Kidney (tissue), 22 donors: ENCODE data around the gene LPIN3. TPM values are rescaled to one million over a fixed set of nuclear protein-coding genes. Genes with fewer than 3 reads are reported as not detected.
A peak's percentile ranks its signal among the peaks of the same experiment; 100 is the strongest.

Source experiments
- DNase-seq, 5 donors: peaks; one replicate each; pipeline ENCODE4 v3.0.0-alpha.2; 2013 to 2020
- FAIRE-seq: peaks from 2 replicates; lab custom pipeline; 2012; peaks lifted over from hg19 to GRCh38; lab: Jason Lieb, UNC
- H3K27ac ChIP-seq, 2 donors: one replicate each; pipeline ENCODE4 v1.7.0; 2013; ENCODE audit warnings: low read depth in 2 of 2, low read length in 2 of 2, inconsistent platforms in 1 of 2
- H3K27me3 ChIP-seq: one replicate; pipeline ENCODE4 v1.7.1; 2013; ENCODE audit warnings: low read length, inconsistent platforms; ENCODE audit not compliant: control insufficient read depth, insufficient read depth
- H3K36me3 ChIP-seq, 3 donors: one replicate each; pipeline versions ENCODE4 v1.7.0 to v1.7.1; 2013; ENCODE audit warnings: low read length in 3 of 3, control low read depth in 1 of 3, inconsistent platforms in 1 of 3; ENCODE audit not compliant: insufficient read depth in 3 of 3, control insufficient read depth in 2 of 3
- H3K4me1 ChIP-seq, 3 donors: one replicate each; pipeline versions ENCODE4 v1.7.0 to v1.7.1; 2013; ENCODE audit warnings: low read length in 3 of 3, inconsistent platforms in 1 of 3, low read depth in 1 of 3; ENCODE audit not compliant: control insufficient read depth in 2 of 3, insufficient read depth in 2 of 3
- H3K4me3 ChIP-seq, 3 donors: one replicate each; pipeline versions ENCODE4 v1.7.0 to v1.8.1; 2013; ENCODE audit warnings: low read length in 3 of 3, control low read depth in 1 of 3, inconsistent platforms in 1 of 3
- H3K9ac ChIP-seq, 3 donors: one replicate each; pipeline versions ENCODE4 v1.7.0 to v1.7.1; 2013; ENCODE audit warnings: low read length in 3 of 3, control low read depth in 1 of 3, inconsistent platforms in 1 of 3
- H3K9me3 ChIP-seq, 3 donors: one replicate each; pipeline versions ENCODE4 v1.7.0 to v1.7.1; 2013; ENCODE audit warnings: low read length in 3 of 3, control low read depth in 1 of 3, inconsistent platforms in 1 of 3; ENCODE audit not compliant: control insufficient read depth in 2 of 3, insufficient read depth in 1 of 3
- intact Hi-C: fragments of 100-400 bp; cut with DNase I; formaldehyde crosslinking; loops from one replicate; pipeline ENCODE4 v1.11.1; 2022
- long read RNA-seq, 10 donors: library from polyadenylated mRNA in 1 of 10; unstranded in 1 of 10; transcript quantifications; one replicate each; pipeline ENCODE4 v2.0.0 and lab custom pipeline, GENCODE V29; 2021 to 2026
- polyA plus RNA-seq: library from polyadenylated mRNA; stranded (reverse); fragments of 350-450 nt; fragmentation: Illumina TruSeq; extraction: RNeasy Lipid Tissue Mini Kit (QIAGEN cat#74804); gene quantifications from one replicate; pipeline ENCODE4 v1.2.3, GENCODE V29; 2014; ENCODE audit warnings: low read depth, low replicate concordance; ENCODE audit not compliant: insufficient read depth
- total RNA-seq: library from RNA; stranded (reverse); fragmentation: NEBNext Ultra II Directional; extraction: Animal tissue kit (Norgen Biotek cat#: 25700); gene quantifications from one replicate; pipeline ENCODE4 v1.2.1, GENCODE V29; 2021
- TF ChIP-seq, protein P1 (sequence below): IDR thresholded peaks from 3 replicates; pipeline ENCODE4 v1.5.1; 2012; ENCODE audit warnings: mild to moderate bottlenecking, moderate library complexity, borderline replicate concordance; ENCODE audit not compliant: insufficient read depth; ENCODE audit errors: extremely low read depth
- donor health status: control.
- donor health status: control.
- donor health status: control.
- donor health status: control.
- donor health status: control.
- donor health status: DM: yes; HTN: yes; CAD: no.
- donor health status: Normal renal cell carcinoma (clear cell type).

The LPIN3 gene, protein sequence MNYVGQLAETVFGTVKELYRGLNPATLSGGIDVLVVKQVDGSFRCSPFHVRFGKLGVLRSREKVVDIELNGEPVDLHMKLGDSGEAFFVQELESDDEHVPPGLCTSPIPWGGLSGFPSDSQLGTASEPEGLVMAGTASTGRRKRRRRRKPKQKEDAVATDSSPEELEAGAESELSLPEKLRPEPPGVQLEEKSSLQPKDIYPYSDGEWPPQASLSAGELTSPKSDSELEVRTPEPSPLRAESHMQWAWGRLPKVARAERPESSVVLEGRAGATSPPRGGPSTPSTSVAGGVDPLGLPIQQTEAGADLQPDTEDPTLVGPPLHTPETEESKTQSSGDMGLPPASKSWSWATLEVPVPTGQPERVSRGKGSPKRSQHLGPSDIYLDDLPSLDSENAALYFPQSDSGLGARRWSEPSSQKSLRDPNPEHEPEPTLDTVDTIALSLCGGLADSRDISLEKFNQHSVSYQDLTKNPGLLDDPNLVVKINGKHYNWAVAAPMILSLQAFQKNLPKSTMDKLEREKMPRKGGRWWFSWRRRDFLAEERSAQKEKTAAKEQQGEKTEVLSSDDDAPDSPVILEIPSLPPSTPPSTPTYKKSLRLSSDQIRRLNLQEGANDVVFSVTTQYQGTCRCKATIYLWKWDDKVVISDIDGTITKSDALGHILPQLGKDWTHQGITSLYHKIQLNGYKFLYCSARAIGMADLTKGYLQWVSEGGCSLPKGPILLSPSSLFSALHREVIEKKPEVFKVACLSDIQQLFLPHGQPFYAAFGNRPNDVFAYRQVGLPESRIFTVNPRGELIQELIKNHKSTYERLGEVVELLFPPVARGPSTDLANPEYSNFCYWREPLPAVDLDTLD
- 31.6 TPM for total RNA-seq
- 29.4 TPM for polyA plus RNA-seq
- long read RNA-seq, donor 1: 0 reads
- long read RNA-seq, donor 2: 0 reads
- long read RNA-seq, donor 3: 0 reads
- long read RNA-seq, donor 4: 0 reads
- long read RNA-seq, donor 5: 0 reads
- long read RNA-seq, donor 6: 0 reads
- long read RNA-seq, donor 7, partial matches to known transcripts: 0 of 18 reads
- long read RNA-seq, donor 7, other reads (novel, unspliced or antisense): 18 of 18 reads
- long read RNA-seq, donor 8, partial matches to known transcripts: 0 of 1 reads
- long read RNA-seq, donor 8, other reads (novel, unspliced or antisense): 0 of 1 reads
- long read RNA-seq, donor 9: 0 reads
- long read RNA-seq, donor 10: 0 reads

DNA sequence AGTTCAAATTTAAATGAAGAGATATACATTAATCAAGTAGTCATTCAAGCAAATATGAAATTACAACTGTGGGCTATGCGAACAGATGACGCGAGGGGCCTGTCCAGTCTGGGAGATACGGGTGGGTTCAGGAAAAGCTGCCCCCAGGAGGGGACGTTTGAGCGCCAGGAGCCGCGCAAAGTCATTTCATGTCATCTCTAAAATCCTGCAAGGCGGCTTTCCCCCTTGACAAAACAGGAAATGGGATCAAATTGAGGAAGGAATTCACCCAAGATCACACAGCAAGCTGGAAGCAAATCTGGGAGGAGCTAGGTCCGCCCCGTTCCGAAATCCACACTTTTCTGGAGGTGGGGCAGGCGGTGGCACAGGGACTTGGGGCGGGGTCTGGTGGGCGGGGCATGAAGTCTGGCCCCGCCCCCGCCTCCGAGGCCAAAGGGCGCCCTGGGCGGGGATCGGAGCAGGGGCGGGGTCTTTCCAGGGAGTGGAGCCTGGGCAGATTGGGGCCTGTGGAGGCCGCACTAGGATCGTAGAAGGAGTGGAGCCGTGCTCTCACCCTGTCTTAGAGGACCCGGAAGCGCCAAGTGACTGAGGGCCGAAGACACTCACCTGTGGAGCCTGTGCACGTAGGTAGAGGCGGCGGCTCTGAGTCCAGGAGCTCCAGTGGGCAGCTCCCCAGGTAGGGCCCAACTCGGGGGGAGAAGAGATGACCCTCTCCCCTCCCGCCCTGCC, at the start of gene LPIN3:
Gene LPIN3, plus strand, starts transcription at position 495 of the 729 bp plus-strand sequence. CDS start 4,983 bp downstream, outside the sequence.
- TF ChIP-seq, protein P1, sequence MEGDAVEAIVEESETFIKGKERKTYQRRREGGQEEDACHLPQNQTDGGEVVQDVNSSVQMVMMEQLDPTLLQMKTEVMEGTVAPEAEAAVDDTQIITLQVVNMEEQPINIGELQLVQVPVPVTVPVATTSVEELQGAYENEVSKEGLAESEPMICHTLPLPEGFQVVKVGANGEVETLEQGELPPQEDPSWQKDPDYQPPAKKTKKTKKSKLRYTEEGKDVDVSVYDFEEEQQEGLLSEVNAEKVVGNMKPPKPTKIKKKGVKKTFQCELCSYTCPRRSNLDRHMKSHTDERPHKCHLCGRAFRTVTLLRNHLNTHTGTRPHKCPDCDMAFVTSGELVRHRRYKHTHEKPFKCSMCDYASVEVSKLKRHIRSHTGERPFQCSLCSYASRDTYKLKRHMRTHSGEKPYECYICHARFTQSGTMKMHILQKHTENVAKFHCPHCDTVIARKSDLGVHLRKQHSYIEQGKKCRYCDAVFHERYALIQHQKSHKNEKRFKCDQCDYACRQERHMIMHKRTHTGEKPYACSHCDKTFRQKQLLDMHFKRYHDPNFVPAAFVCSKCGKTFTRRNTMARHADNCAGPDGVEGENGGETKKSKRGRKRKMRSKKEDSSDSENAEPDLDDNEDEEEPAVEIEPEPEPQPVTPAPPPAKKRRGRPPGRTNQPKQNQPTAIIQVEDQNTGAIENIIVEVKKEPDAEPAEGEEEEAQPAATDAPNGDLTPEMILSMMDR: peak; percentile 35
- DNase-seq: peak; percentile 90 to 97 (median 93)

DNA sequence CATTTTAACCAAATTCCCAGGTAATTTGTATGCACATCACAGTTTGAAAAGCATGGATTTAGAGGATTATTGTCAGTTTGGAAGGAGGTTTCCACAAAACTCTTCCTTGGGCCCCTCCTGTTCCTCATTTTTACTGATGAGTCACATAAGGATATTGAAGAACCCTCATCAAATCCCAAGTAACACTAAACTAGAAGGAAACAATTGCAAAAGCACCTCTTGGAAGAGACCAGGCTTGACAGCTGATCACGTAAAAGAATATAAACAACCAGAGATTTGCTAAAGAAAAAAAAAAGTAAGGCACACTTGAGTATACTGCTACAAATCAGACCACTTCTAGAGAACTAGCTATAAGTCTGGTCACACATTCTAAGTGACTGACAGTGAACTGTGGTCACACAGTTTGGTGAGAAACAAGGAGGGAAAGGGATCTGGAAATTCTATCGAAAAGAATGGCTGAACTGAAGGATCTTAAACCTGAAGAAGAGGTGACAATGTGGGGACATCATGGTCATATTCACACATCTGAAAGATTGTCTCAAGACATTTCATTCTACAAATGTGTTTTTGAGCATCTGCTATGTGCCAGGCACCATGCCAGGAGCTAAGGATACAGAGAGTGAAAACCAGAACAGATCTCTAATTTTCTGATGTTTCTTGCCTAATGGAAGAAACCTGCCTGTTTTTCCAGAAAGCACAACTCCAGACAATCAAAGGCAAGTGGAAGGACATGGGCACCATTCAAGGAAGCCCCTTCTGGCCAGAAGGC, 47.2 kb upstream of the LPIN3 start:
- Histone ChIP-seq H3K27me3 (no peaks in the 10 kb centered on the region), H3K4me1 (peaks cover 0 to 12% (median 6%) of the 10 kb centered on the region in 3 donors), H3K27ac (no peak overlapping the region), H3K4me3 (no peak overlapping the region), H3K9me3 (no peaks in the 10 kb centered on the region), H3K9ac (no peak overlapping the region), H3K36me3 (no peaks in the 10 kb centered on the region)
- intact Hi-C loops: no loop called here
- FAIRE-seq: no peak
- no peak for DNase-seq
- TF ChIP-seq, protein P1: no peak

More for the DNA sequence above, at the start of gene LPIN3:
- Histone ChIP-seq H3K36me3 (no peaks in the 10 kb centered on the region), H3K9ac (peak within 1 kb of the TSS; percentile 12 to 80 (median 54)), H3K4me1 (peaks cover 0 to 17% (median 15%) of the 10 kb centered on the region in 3 donors), H3K4me3 (peak within 1 kb of the TSS; percentile 40 to 82 (median 69)), H3K27me3 (no peaks in the 10 kb centered on the region), H3K9me3 (no peaks in the 10 kb centered on the region), H3K27ac (peak within 1 kb of the TSS; percentile 88)
- FAIRE-seq: peak; percentile 45
- intact Hi-C loops: no loop called here

DNA sequence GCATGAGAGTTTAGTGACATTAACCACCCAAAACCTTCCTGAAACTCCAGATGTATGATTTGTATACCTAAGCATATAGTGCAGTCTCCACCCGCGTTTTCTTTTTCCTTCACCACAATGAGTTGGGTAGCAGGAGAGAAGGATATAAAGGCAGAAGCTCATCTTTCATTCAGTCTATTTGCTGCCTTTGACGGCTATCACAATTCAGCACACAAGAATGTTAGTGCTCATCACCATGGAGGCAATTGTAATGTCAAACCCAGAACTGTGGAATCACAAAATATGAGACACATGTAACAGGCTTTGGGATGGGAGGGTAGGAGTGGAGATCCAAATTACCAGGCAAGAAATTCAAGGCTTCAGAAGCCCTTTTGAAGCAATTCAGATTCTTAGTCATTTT, 40.7 kb upstream of the LPIN3 start:
- intact Hi-C loops: no loop called here
- TF ChIP-seq, protein P1: no peak
- Histone ChIP-seq H3K36me3 (no peaks in the 10 kb centered on the region), H3K4me1 (peaks cover 0 to 12% (median 9%) of the 10 kb centered on the region in 3 donors), H3K4me3 (no peak overlapping the region), H3K9me3 (no peaks in the 10 kb centered on the region), H3K9ac (no peak overlapping the region), H3K27me3 (no peaks in the 10 kb centered on the region), H3K27ac (no peak overlapping the region)
- no peak for DNase-seq
- no peak for FAIRE-seq
